SK-N-SH (cell line): ENCODE measurements around the gene NKD1. TPM values are rescaled to one million over a fixed set of nuclear protein-coding genes. Genes with fewer than 3 reads are reported as not detected.
A peak's percentile ranks its signal among the peaks of the same experiment; 100 is the strongest.

Experiments
- CTCF ChIA-PET: fragments of 300-600, 350-600 bp; formaldehyde crosslinking; extraction: SDS; loops from one replicate; lab custom pipeline; 2021; lab: Yijun Ruan, JAX
- POLR2A ChIA-PET: fragments of 350-600 bp; sonication (Branson Sonifier 250); formaldehyde crosslinking; extraction: SDS; loops from one replicate; lab custom pipeline; 2020; ENCODE audit warnings: antibody characterized with exemption, inconsistent platforms; lab: Yijun Ruan, JAX
- DNase-seq: peaks from one replicate; pipeline ENCODE4 v3.0.0; 2012
- H2AFZ ChIP-seq: fragments of 200-600 bp; sonication (generic); 2 replicates; pipeline ENCODE4 v1.8.1; 2016; ENCODE audit warnings: antibody characterized with exemption, mild to moderate bottlenecking, low read depth
- H3F3A ChIP-seq: fragments of 200-600 bp; sonication (generic); replicated peaks from 2 replicates; pipeline ENCODE3; 2016; ENCODE audit warnings: antibody characterized with exemption, mild to moderate bottlenecking; ENCODE audit not compliant: insufficient read depth
- H3K27ac ChIP-seq, 2 experiments: fragments of 200-500 bp in 1 of 2; fragments of 200-600 bp in 1 of 2; sonication (Bioruptor generic) in 1 of 2; sonication (generic), shearing (Covaris generic) in 1 of 2; 2 replicates each; pipeline versions ENCODE4 v1.5.1 to v1.6.1; 2014 to 2016; ENCODE audit warnings: low read depth in 2 of 2, inconsistent platforms in 1 of 2, low read length in 1 of 2, mild to moderate bottlenecking in 1 of 2, mixed read lengths in 1 of 2
- H3K27me3 ChIP-seq: fragments of 200-600 bp; sonication (generic), shearing (Covaris generic); 2 replicates; pipeline ENCODE4 v1.6.1; 2016; ENCODE audit warnings: mixed run types; ENCODE audit not compliant: insufficient read depth
- H3K36me3 ChIP-seq, 2 experiments: fragments of 200-500 bp in 1 of 2; fragments of 200-600 bp in 1 of 2; sonication (Bioruptor generic) in 1 of 2; sonication (generic) in 1 of 2; replicated peaks in 1 of 2; 2 replicates each; pipeline versions ENCODE3 to v1.5.1; 2014 to 2016; ENCODE audit warnings: low read length in 1 of 2, mild to moderate bottlenecking in 1 of 2; ENCODE audit not compliant: insufficient read depth in 2 of 2, control insufficient read depth in 1 of 2
- H3K4me1 ChIP-seq, 2 experiments: fragments of 200-500 bp in 1 of 2; fragments of 200-600 bp in 1 of 2; sonication (Bioruptor generic) in 1 of 2; sonication (generic), shearing (Covaris generic) in 1 of 2; 2 replicates each; pipeline versions ENCODE4 v1.5.1 to v1.6.1; 2014 to 2016; ENCODE audit warnings: low read depth in 1 of 2, low read length in 1 of 2, mixed run types in 1 of 2; ENCODE audit not compliant: insufficient read depth in 2 of 2, control insufficient read depth in 1 of 2
- H3K4me2 ChIP-seq: fragments of 200-600 bp; sonication (generic), shearing (Covaris generic); 2 replicates; pipeline ENCODE4 v1.6.1; 2017; ENCODE audit warnings: mixed run types
- H3K4me3 ChIP-seq, 2 experiments: fragments of 200-500 bp in 1 of 2; fragments of 200-600 bp in 1 of 2; sonication (Bioruptor generic) in 1 of 2; sonication (generic), shearing (Covaris generic) in 1 of 2; 2 replicates each; pipeline versions ENCODE4 v1.5.1 to v1.8.1; 2014 to 2016; ENCODE audit warnings: low read depth in 2 of 2, inconsistent platforms in 1 of 2, low read length in 1 of 2, mild to moderate bottlenecking in 1 of 2, mixed read lengths in 1 of 2, moderate library complexity in 1 of 2
- H3K79me2 ChIP-seq: fragments of 200-600 bp; sonication (generic); 2 replicates; pipeline ENCODE4 v1.8.1; 2017; ENCODE audit warnings: mild to moderate bottlenecking; ENCODE audit not compliant: insufficient read depth
- H3K9ac ChIP-seq: fragments of 200-600 bp; sonication (generic); 2 replicates; pipeline ENCODE4 v1.6.1; 2017; ENCODE audit warnings: mixed run types
- H3K9me2 ChIP-seq: fragments of 200-600 bp; sonication (generic); 2 replicates; pipeline ENCODE4 v1.6.1; 2017; ENCODE audit warnings: mixed run types
- H3K9me3 ChIP-seq: fragments of 200-600 bp; sonication (generic); 2 replicates; pipeline ENCODE4 v1.6.1; 2017; ENCODE audit warnings: mixed run types, mild to moderate bottlenecking, moderate library complexity
- H4K20me1 ChIP-seq: fragments of 200-600 bp; sonication (generic); 2 replicates; pipeline ENCODE4 v1.6.1; 2017; ENCODE audit warnings: mild to moderate bottlenecking, mixed run types; ENCODE audit not compliant: insufficient read depth
- EZH2phosphoT487 ChIP-seq: fragments of 200-600 bp; sonication (generic); IDR thresholded peaks from 2 replicates; pipeline ENCODE4 v1.6.1; 2017; ENCODE audit warnings: low read depth, mixed run types, mild to moderate bottlenecking, antibody characterized with exemption, moderate library complexity, borderline replicate concordance
- GABPA ChIP-seq: IDR thresholded peaks from 2 replicates; pipeline ENCODE4 v1.4.0; 2012; ENCODE audit warnings: low read depth, mild to moderate bottlenecking
- GATA2 ChIP-seq: sonication (generic); formaldehyde crosslinking; IDR thresholded peaks from 2 replicates; pipeline ENCODE4 v1.5.0; 2020; ENCODE audit warnings: mild to moderate bottlenecking, missing genetic modification reagents
- JUND ChIP-seq: IDR thresholded peaks from 2 replicates; pipeline ENCODE4 v1.4.0; 2012
- RAD21 ChIP-seq: IDR thresholded peaks from 2 replicates; pipeline ENCODE4 v1.6.1; 2012; ENCODE audit warnings: mild to moderate bottlenecking, low read length
- RCOR1 ChIP-seq: fragments of 150-350 bp; IDR thresholded peaks from 2 replicates; pipeline ENCODE4 v1.6.1; 2017; ENCODE audit warnings: antibody characterized with exemption, low read length
- RFX5 ChIP-seq: IDR thresholded peaks from 2 replicates; pipeline ENCODE4 v1.6.1; 2012; ENCODE audit warnings: mild to moderate bottlenecking, improper control_type of control experiment, low read length
- TCF12 ChIP-seq: IDR thresholded peaks from 2 replicates; pipeline ENCODE4 v1.4.0; 2012
- USF1 ChIP-seq: IDR thresholded peaks from 2 replicates; pipeline ENCODE4 v1.4.0; 2012; ENCODE audit warnings: low read depth, borderline replicate concordance
- WGBS: methylation state at CpG from one replicate; pipeline ENCODE4 v1.1.6; 2017; ENCODE audit warnings: low lambda C conversion rate; 5-methylcytosine and 5-hydroxymethylcytosine counted together
- polyA plus RNA-seq, 3 experiments: library from polyadenylated mRNA; depleted of rRNA; stranded (reverse); fragments of >200 nt; gene quantifications; 2 replicates each; pipeline ENCODE4 v1.2.3, GENCODE V29; 2012
- TF ChIP-seq, protein P1 (sequence below): IDR thresholded peaks from 2 replicates; pipeline ENCODE4; 2012

Gene NKD1
- polyA plus RNA-seq, 1 of the 3 experiments (the other 2 are of a cell fraction), result 0.02 TPM

DNA sequence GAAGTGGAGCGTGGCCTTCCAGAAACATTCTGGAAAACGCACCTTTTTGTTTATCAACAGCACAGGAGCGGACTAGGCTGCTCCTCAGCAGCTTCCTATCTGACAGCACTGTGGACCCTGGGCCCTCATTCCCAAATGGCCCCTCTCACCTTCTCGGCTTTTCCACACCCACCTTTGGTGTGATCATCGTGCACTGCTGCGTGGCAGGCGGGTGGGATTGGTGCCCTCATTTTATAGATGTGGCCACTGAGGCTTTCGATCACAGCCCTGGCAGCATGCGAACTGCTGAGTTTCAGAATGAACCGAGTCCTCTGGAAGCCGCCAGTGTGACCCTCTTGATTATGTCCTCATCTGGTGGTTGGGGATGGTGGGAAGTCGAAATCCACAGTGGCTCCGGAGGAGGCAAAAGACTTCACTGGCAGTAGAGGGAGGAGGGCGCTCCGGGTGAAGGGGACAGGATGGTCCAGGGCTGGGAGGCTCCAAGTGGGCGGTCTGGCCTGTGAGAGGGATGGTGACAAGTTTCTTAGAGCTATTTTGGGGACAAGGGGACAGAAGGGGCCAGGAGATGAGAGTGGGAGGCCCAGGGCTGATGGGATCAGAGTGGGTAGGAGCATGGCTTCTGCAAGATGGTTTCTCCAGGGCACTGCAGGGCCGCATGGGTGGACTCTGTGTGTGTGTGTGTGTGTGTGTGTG lies 49.5 kb downstream of the NKD1 start:
- ChIA-PET CTCF (no interaction called here), POLR2A (interaction anchor here (0.7 kb wide), 1 partner anchor 8 kb away, joined by 5 read pairs; no protein-coding TSS in a partner anchor)
- H3K4me1 ChIP-seq, result peaks cover 0 to 27% of the 10 kb centered on the region in 2 experiments; a peak in 1 of 4 replicates
- no peak overlapping the region for H3K27ac ChIP-seq
- no peak overlapping the region for H2AFZ ChIP-seq
- H3K36me3 ChIP-seq, result no peaks in the 10 kb centered on the region
- TF ChIP-seq RAD21, result no peak
- TF ChIP-seq USF1, result no peak
- 70% methylated on average over 17 of the region's 17 CpGs for WGBS
- no peaks in the 10 kb centered on the region for H4K20me1 ChIP-seq
- H3K9me2 ChIP-seq, result no peaks in the 10 kb centered on the region
- no peaks in the 10 kb centered on the region for H3F3A ChIP-seq
- H3K9ac ChIP-seq, result no peak overlapping the region
- DNase-seq, result no peak
- no peaks in the 10 kb centered on the region for H3K79me2 ChIP-seq
- no peak overlapping the region for H3K4me3 ChIP-seq
- no peak overlapping the region for H3K4me2 ChIP-seq
- no peaks in the 10 kb centered on the region for H3K9me3 ChIP-seq
- no peaks in the 10 kb centered on the region for H3K27me3 ChIP-seq

- H3K4me3 ChIP-seq, result no peak overlapping the region
- H2AFZ ChIP-seq, result no peak overlapping the region
- no peak overlapping the region for H3K9ac ChIP-seq
- ChIA-PET CTCF (no interaction called here), POLR2A (interaction anchor here (0.7 kb wide), 1 partner anchor 9 kb away, joined by 5 read pairs; no protein-coding TSS in a partner anchor)
- no peaks in the 10 kb centered on the region for H3F3A ChIP-seq
- 67% methylated on average over 11 of the region's 15 CpGs for WGBS
- H3K27me3 ChIP-seq, result no peaks in the 10 kb centered on the region
- no peaks in the 10 kb centered on the region for H3K36me3 ChIP-seq
- H3K79me2 ChIP-seq, result no peaks in the 10 kb centered on the region
- no peaks in the 10 kb centered on the region for H3K9me2 ChIP-seq
- no peaks in the 10 kb centered on the region for H3K9me3 ChIP-seq
- no peak for TF ChIP-seq RFX5
- TF ChIP-seq GATA2 (CRISPR knock-in tag), result peak; percentile 33; the same call in 1 of the 2 replicates
- H3K4me2 ChIP-seq, result no peak overlapping the region
- peak; percentile 47 for DNase-seq
- H3K4me1 ChIP-seq, result peaks cover 0 to 29% of the 10 kb centered on the region in 2 experiments; a peak in 1 of 4 replicates
- no peaks in the 10 kb centered on the region for H4K20me1 ChIP-seq
- H3K27ac ChIP-seq, result no peak overlapping the region
Observed at GRCh38 chr16:50598256-50598894, 50.2 kb downstream of the NKD1 start.

- H3K9me3 ChIP-seq, result no peaks in the 10 kb centered on the region
- no peak for DNase-seq
- 59% methylated on average over 7 of the region's 8 CpGs for WGBS
- H3K4me2 ChIP-seq, result no peak overlapping the region
- H3K4me1 ChIP-seq, result peaks cover 0 to 34% of the 10 kb centered on the region in 2 experiments; a peak in 1 of 4 replicates
- no peak overlapping the region for H3K4me3 ChIP-seq
- H3K9me2 ChIP-seq, result no peaks in the 10 kb centered on the region
- ChIA-PET CTCF (no interaction called here), POLR2A (no interaction called here)
- no peaks in the 10 kb centered on the region for H3K36me3 ChIP-seq
- H2AFZ ChIP-seq, result no peak overlapping the region
- no peaks in the 10 kb centered on the region for H4K20me1 ChIP-seq
- no peaks in the 10 kb centered on the region for H3F3A ChIP-seq
- H3K9ac ChIP-seq, result no peak overlapping the region
- H3K27me3 ChIP-seq, result no peaks in the 10 kb centered on the region
- H3K79me2 ChIP-seq, result no peaks in the 10 kb centered on the region
- H3K27ac ChIP-seq, result no peak overlapping the region
- no peak for TF ChIP-seq GABPA
- TF ChIP-seq RCOR1, result no peak
- TF ChIP-seq EZH2phosphoT487, result no peak
- no peak for TF ChIP-seq JUND
- no peak for TF ChIP-seq USF1
- no peak for TF ChIP-seq TCF12
- TF ChIP-seq, protein P1, sequence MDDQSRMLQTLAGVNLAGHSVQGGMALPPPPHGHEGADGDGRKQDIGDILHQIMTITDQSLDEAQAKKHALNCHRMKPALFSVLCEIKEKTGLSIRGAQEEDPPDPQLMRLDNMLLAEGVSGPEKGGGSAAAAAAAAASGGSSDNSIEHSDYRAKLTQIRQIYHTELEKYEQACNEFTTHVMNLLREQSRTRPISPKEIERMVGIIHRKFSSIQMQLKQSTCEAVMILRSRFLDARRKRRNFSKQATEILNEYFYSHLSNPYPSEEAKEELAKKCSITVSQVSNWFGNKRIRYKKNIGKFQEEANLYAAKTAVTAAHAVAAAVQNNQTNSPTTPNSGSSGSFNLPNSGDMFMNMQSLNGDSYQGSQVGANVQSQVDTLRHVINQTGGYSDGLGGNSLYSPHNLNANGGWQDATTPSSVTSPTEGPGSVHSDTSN, result no peak
Observed at GRCh38 chr16:50598936-50599361, 50.8 kb downstream of the NKD1 start.
